SJSA1 (cell line): ENCODE data around the gene FOXI2. TPM values are rescaled to one million over a fixed set of nuclear protein-coding genes. Genes with fewer than 3 reads are reported as not detected.

Source experiments
- DNase-seq, 2 experiments: peaks; one replicate each; pipeline ENCODE4 v3.0.0-alpha.2; 2015 to 2020; ENCODE audit warnings: low spot score in 2 of 2, low read depth in 1 of 2
- H3K27ac ChIP-seq: fragments of 250-450 bp; sonication (Bioruptor Pico); 2 replicates; pipeline ENCODE4 v1.5.1; 2020; ENCODE audit warnings: mild to moderate bottlenecking, moderate library complexity
- H3K27me3 ChIP-seq: fragments of 250-450 bp; sonication (Bioruptor Pico); replicated peaks from 2 replicates; pipeline ENCODE4 v1.5.1; 2020; ENCODE audit warnings: mild to moderate bottlenecking, moderate library complexity
- H3K36me3 ChIP-seq: fragments of 250-450 bp; sonication (Bioruptor Pico); 2 replicates; pipeline ENCODE4 v1.5.1; 2020; ENCODE audit warnings: mild to moderate bottlenecking
- H3K4me1 ChIP-seq: fragments of 250-450 bp; sonication (Bioruptor Pico); replicated peaks from 2 replicates; pipeline ENCODE4 v1.6.1; 2021; ENCODE audit warnings: mild to moderate bottlenecking
- H3K4me3 ChIP-seq: fragments of 250-450 bp; sonication (Bioruptor Pico); 2 replicates; pipeline ENCODE4 v1.5.1; 2020; ENCODE audit warnings: mild to moderate bottlenecking
- H3K9me3 ChIP-seq: fragments of 250-450 bp; sonication (Bioruptor Pico); replicated peaks from 2 replicates; pipeline ENCODE4 v1.5.1; 2020; ENCODE audit warnings: mild to moderate bottlenecking
- total RNA-seq: library from RNA; depleted of rRNA; stranded (reverse); fragments of >200 nt; shearing (Covaris generic); gene quantifications from 2 replicates; pipeline ENCODE4 v1.2.3, GENCODE V29; 2014; rRNA removed

The FOXI2 gene
- total RNA-seq, 1 experiment from 2014 or later = not detected

DNA sequence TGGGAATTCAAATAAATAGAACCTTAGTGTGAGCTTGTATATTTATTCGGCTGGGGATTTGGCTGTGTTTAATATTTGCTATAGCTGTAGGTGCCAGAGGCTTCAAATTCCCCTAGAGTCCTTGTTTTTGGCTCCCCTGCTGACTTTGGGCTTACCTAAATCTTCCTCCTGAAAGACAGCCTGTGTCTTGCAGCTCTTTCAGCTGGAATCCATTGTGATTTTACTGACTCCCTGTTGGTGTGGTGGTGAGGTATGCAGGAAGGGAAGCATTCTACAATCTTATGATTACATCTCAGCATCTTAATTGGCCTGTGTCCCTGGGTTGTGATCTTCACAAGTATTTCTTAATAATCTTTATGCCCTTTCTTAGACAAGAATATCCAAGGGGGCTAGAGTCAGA is 25.9 kb downstream of the FOXI2 start:
- Histone ChIP-seq H3K4me3 (no peak overlapping the region), H3K27me3 (0 out of 2 replicates have a peak, but pooled peaks cover 3% of the 10 kb centered on the region), H3K27ac (no peak overlapping the region), H3K9me3 (no peaks in the 10 kb centered on the region), H3K4me1 (no peaks in the 10 kb centered on the region), H3K36me3 (no peaks in the 10 kb centered on the region)
- DNase-seq = no peak

DNA sequence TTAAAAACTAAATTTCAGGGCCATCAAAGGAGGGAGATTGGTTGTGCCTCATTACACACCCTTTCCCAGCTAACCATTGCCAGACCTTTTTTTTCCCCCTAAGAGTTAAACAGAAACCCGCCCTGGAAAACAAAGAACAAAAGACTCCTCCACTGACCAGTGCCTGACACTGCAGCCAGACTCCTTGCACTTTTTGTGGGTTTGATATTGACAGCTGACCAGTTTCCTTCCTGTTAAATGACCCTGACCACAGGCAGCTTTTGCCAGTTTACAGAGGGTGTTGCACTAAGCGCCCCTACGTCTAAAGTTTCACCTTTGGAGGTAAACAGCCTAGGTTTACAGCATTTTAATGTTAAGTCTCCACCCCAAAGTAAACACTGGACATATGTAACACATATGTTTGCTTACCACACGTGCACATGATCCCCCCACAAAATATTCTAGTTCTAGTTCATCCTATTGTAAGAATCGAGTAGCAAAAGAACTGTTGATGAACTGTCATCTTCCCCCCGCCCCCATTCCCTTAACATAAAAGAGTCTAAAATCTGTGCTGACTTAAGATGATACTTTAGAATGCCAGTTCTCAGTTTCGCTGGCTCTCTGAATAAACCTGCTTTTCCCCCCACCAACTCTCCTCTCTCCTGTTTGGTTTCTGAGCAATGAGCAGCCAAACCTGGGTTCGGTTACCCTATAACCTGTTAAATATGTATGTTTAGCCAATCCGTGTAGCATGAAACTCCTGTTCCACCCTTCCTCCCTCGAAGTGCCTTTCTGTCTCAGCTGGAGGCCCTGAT is 38.0 kb downstream of the FOXI2 start:
- Histone ChIP-seq H3K27ac (no peak overlapping the region), H3K36me3 (no peaks in the 10 kb centered on the region), H3K4me3 (no peak overlapping the region), H3K27me3 (no peaks in the 10 kb centered on the region), H3K9me3 (no peaks in the 10 kb centered on the region), H3K4me1 (no peaks in the 10 kb centered on the region)
- no peak for DNase-seq

DNA sequence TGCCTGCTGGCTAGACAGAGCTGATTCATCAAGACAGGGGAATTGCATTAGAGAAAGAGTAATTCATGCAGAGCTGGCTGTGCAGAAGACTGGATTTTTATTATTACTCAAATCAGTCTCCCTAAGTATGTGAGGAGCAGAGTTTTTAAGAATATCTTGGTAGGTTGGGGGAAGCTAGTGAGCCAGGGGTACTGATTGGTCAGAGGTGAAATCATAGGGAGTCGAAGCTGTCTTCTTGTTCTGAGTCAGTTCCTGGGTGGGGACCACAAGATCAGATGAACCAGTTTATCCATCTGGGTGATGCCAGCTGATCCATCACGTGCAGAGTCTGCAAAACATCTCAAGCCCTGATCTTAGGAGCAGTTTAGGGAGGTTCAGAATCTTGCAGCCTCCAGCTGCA is 39.8 kb downstream of the FOXI2 start:
- no peak overlapping the region for H3K4me3 ChIP-seq

DNA sequence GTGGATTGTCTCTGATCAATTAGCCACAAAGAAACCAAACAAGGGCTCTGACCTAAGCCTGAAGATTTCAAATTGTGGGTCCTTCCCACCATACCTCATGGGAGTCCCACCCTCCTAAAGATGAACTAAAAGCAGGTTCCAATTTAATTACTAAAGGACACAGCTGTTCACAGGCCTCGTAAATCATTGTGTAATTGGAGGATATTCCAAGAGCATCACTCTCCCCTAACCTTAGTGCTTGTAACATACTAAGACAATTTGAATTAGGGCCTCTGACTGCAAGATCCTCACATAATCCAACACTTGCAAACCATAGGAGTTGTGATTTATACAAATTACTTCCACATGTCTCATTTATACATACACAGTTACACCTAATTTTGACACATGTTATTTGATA is 44.4 kb downstream of the FOXI2 start:
- H3K36me3 ChIP-seq = no peaks in the 10 kb centered on the region
- no peaks in the 10 kb centered on the region for H3K4me1 ChIP-seq
- H3K27me3 ChIP-seq = no peaks in the 10 kb centered on the region
- no peak for DNase-seq
- H3K9me3 ChIP-seq = no peaks in the 10 kb centered on the region
- no peak overlapping the region for H3K4me3 ChIP-seq
- H3K27ac ChIP-seq = no peak overlapping the region

More for the DNA sequence above, 39.8 kb downstream of the FOXI2 start:
- H3K36me3 ChIP-seq = no peaks in the 10 kb centered on the region
- H3K4me1 ChIP-seq = no peaks in the 10 kb centered on the region
- no peak overlapping the region for H3K27ac ChIP-seq
- DNase-seq = no peak
- H3K27me3 ChIP-seq = no peaks in the 10 kb centered on the region
- H3K9me3 ChIP-seq = no peaks in the 10 kb centered on the region

DNA sequence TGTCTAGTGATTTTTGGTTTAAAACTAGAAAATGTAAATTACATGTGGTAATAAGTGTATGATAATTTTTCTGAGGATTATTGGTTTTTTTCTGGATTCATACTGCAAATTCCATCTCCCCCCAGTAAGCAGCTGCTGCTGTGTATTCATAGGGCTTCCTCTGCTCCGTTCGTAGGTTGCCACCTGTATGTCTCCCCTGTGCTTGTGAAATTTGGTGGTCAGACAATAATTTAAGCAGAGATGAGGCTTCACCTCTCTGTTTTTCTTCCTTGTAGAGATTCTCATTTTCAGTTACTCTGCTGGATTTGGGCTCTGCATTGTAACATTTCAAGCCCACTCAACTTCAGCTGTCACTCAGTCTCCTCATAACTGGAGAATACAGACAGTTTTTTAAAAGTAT is 50.9 kb downstream of the FOXI2 start:
- Histone ChIP-seq H3K4me1 (no peaks in the 10 kb centered on the region), H3K4me3 (no peak overlapping the region), H3K27ac (no peak overlapping the region), H3K36me3 (no peaks in the 10 kb centered on the region), H3K9me3 (no peaks in the 10 kb centered on the region), H3K27me3 (peaks cover 4% of the 10 kb centered on the region; the same call in 1 of the 2 replicates)
- DNase-seq = no peak

DNA sequence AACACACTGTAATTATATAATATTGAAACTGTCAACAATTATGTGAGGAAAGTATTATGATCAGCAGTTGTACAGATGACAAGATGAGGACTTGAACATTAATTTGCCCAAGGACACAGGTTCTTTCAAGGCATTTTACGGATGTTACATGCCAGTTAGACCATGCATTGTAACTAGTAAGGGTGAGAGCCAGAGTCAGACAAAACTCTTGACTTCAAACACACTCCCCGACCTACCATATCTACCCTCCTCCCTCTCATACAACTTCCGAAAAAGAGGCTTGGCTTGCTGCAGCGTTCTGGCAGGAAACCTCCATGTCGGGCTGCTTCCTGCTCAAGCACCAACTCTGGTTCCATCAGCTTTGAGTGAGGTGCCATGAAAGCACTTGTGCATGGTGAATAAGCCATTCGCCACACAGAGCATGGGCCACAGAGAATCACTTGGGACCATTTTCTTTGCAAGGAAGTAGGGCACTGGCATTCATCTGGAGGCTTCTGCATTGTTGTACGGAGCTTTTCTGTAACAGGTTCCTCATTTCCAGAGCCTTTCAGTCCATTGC is 53.2 kb downstream of the FOXI2 start:
- H3K36me3 ChIP-seq = no peaks in the 10 kb centered on the region
- H3K27me3 ChIP-seq = peaks cover 4% of the 10 kb centered on the region; the same call in 1 of the 2 replicates

More for the DNA sequence above, 53.2 kb downstream of the FOXI2 start:
- Histone ChIP-seq H3K9me3 (no peaks in the 10 kb centered on the region), H3K4me1 (no peaks in the 10 kb centered on the region), H3K4me3 (no peak overlapping the region), H3K27ac (no peak overlapping the region)
- DNase-seq = no peak

Other genes starting within 250 kb of the FOXI2 start
- gene NPS, start 187.9 kb upstream of the FOXI2 start, total RNA-seq = not detected in 2 replicates
- gene CLRN3, start 155.8 kb downstream of the FOXI2 start, total RNA-seq = not detected in 2 replicates
- 1.0 and 1.5 TPM in 2 replicates for gene PTPRE, start 169.9 kb downstream of the FOXI2 start, total RNA-seq